Gastrocnemius medialis (tissue), 4 donors: Measurements from ENCODE around the gene PAX8. TPM values are rescaled to one million over a fixed set of nuclear protein-coding genes. Genes with fewer than 3 reads are reported as not detected.

ENCODE experiments used
- ATAC-seq, 2 donors: fragments of 150-250 bp; one replicate each; pipeline ENCODE4 v1.9.1; 2016
- DNase-seq, 2 donors: peaks; one replicate each; pipeline ENCODE4 v3.0.0-alpha.2; 2019
- H3K27ac ChIP-seq, 4 donors: fragments of 200-600 bp; sonication (generic); 1 replicate in 1 of 4; 2 replicates in 3 of 4; pipeline ENCODE4 v1.5.1; 2016 to 2018; ENCODE audit warnings: mild to moderate bottlenecking in 2 of 4, moderate library complexity in 1 of 4
- H3K27me3 ChIP-seq, 3 donors: fragments of 200-600 bp; sonication (generic) in 2 of 3; 1 replicate in 1 of 3; 2 replicates in 2 of 3; pipeline versions ENCODE4 v1.5.1 to v1.6.0; 2016 to 2019; ENCODE audit warnings: mild to moderate bottlenecking in 1 of 3, moderate library complexity in 1 of 3
- H3K36me3 ChIP-seq, 2 donors: fragments of 200-600 bp; sonication (generic) in 1 of 2; one replicate each; pipeline ENCODE4 v1.5.1; 2017 to 2018
- H3K4me1 ChIP-seq, 2 donors: fragments of 200-600 bp; sonication (generic) in 1 of 2; one replicate each; pipeline ENCODE4 v1.5.1; 2016 to 2017; ENCODE audit warnings: mild to moderate bottlenecking in 2 of 2
- H3K4me3 ChIP-seq, 4 donors: fragments of 200-600 bp; sonication (generic) in 3 of 4; 1 replicate in 1 of 4; 2 replicates in 3 of 4; pipeline ENCODE4 v1.5.1; 2016 to 2019; ENCODE audit warnings: mild to moderate bottlenecking in 2 of 4
- H3K9me3 ChIP-seq, 3 donors: fragments of 200-600 bp; sonication (generic) in 2 of 3; 1 replicate in 1 of 3; 2 replicates in 2 of 3; pipeline ENCODE4 v1.5.1; 2016 to 2019
- CTCF ChIP-seq, 5 experiments: fragments of 450-650 bp in 3 of 5; fragments of 200-600 bp in 2 of 5; sonication (generic) in 2 of 5; IDR thresholded peaks in 4 of 5; conservative IDR thresholded peaks in 1 of 5; 1 replicate in 4 of 5; 2 replicates in 1 of 5; pipeline ENCODE4 v1.5.1; 2016 to 2019; ENCODE audit warnings: antibody characterized with exemption in 5 of 5, mild to moderate bottlenecking in 3 of 5, moderate library complexity in 3 of 5
- POLR2A ChIP-seq, 2 donors: fragments of 450-650 bp; IDR thresholded peaks; one replicate each; pipeline ENCODE4 v1.6.1; 2017; ENCODE audit warnings: antibody characterized with exemption in 2 of 2, mild to moderate bottlenecking in 2 of 2, moderate library complexity in 2 of 2
- in situ Hi-C, 4 donors: fragments of 200-750 bp; cut with MboI; loops; one replicate each; pipeline versions ENCODE4 v1.15.0 to v1.8.0; 2017; ENCODE audit warnings: low sequenced_read_pairs in 4 of 4
- intact Hi-C: fragments of 100-400 bp; cut with DNase I; formaldehyde crosslinking; loops from one replicate; pipeline ENCODE4 v1.15.1; 2023; ENCODE audit warnings: low total_unique reads
- total RNA-seq, 4 donors: library from RNA; depleted of rRNA; stranded (reverse); fragments of >200 nt; gene quantifications; one replicate each; pipeline versions ENCODE4 v1.1.0 to v1.2.3, GENCODE V29; 2016

PAX8 gene
- total RNA-seq, 4 donors from 2014 or later = 0.27 to 8.7 (median 2.1) TPM

GRCh38 chr2:113281910-113282746 lies 3.4 kb upstream of the PAX8 start:
- TF ChIP-seq POLR2A (IDR thresholded peaks at IDR 0.05) = no peak
- TF ChIP-seq CTCF (IDR thresholded peaks at IDR 0.05 in 4 of 5, conservative IDR thresholded peaks at IDR 0.05 in 1 of 5) = no peak
- Histone ChIP-seq H3K27ac (peak overlapping the region in 1 of 4 donors; percentile 66), H3K4me1 (peaks cover 4 to 16% of the 10 kb centered on the region in 2 donors), H3K9me3 (no peaks in the 10 kb centered on the region), H3K36me3 (no peaks in the 10 kb centered on the region), H3K4me3 (no peak overlapping the region), H3K27me3 (peaks cover 7 to 16% (median 9%) of the 10 kb centered on the region in 3 donors)
- DNase-seq (no peak), ATAC-seq (no peak)
- intact Hi-C loops = loop anchor here (10.0 kb wide), 1 partner anchor 77 kb away; no protein-coding TSS in a partner anchor
- in situ Hi-C loops = no loop called here

- Histone ChIP-seq H3K4me3 (no peak overlapping the region), H3K9me3 (no peaks in the 10 kb centered on the region)
- intact Hi-C loops = no loop called here
Measured at GRCh38 chr2:113278073-113278741, 514 bp downstream of the PAX8 start.

GRCh38 chr2:113277474-113278072 lies 1.1 kb downstream of the PAX8 start:
- H3K27ac ChIP-seq = no peak overlapping the region
- TF ChIP-seq POLR2A (IDR thresholded peaks at IDR 0.05) = no peak
- TF ChIP-seq CTCF (IDR thresholded peaks at IDR 0.05 in 4 of 5, conservative IDR thresholded peaks at IDR 0.05 in 1 of 5) = no peak
- in situ Hi-C loops (no loop called here), intact Hi-C loops (no loop called here)
- DNase-seq = no peak
- no peak overlapping the region for H3K4me3 ChIP-seq
- ATAC-seq = no peak
- no peaks in the 10 kb centered on the region for H3K9me3 ChIP-seq
- no peaks in the 10 kb centered on the region for H3K36me3 ChIP-seq
- H3K27me3 ChIP-seq = peaks cover 28 to 51% (median 50%) of the 10 kb centered on the region in 3 donors
- H3K4me1 ChIP-seq = peaks cover 0 to 3% of the 10 kb centered on the region in 2 donors

More at GRCh38 chr2:113278073-113278741, 514 bp downstream of the PAX8 start:
- TF ChIP-seq CTCF (IDR thresholded peaks at IDR 0.05 in 4 of 5, conservative IDR thresholded peaks at IDR 0.05 in 1 of 5) (no peak), POLR2A (IDR thresholded peaks at IDR 0.05) (no peak)
- Histone ChIP-seq H3K27me3 (peaks cover 28 to 49% (median 45%) of the 10 kb centered on the region in 3 donors), H3K36me3 (no peaks in the 10 kb centered on the region), H3K4me1 (peaks cover 0 to 9% of the 10 kb centered on the region in 2 donors), H3K27ac (no peak overlapping the region)
- in situ Hi-C loops = no loop called here
- ATAC-seq (no peak), DNase-seq (no peak)

GRCh38 chr2:113276761-113277425 lies 1.8 kb downstream of the PAX8 start:
- intact Hi-C loops (no loop called here), in situ Hi-C loops (no loop called here)
- H3K27me3 ChIP-seq = peaks cover 28 to 57% (median 55%) of the 10 kb centered on the region in 3 donors
- H3K4me1 ChIP-seq = no peaks in the 10 kb centered on the region
- no peak overlapping the region for H3K4me3 ChIP-seq
- ATAC-seq (peak in 1 of 2 donors; percentile 13), DNase-seq (no peak)
- no peaks in the 10 kb centered on the region for H3K36me3 ChIP-seq
- TF ChIP-seq POLR2A (IDR thresholded peaks at IDR 0.05) = no peak
- TF ChIP-seq CTCF (IDR thresholded peaks at IDR 0.05 in 4 of 5, conservative IDR thresholded peaks at IDR 0.05 in 1 of 5) = no peak
- H3K27ac ChIP-seq = no peak overlapping the region
- H3K9me3 ChIP-seq = no peaks in the 10 kb centered on the region
